Activated CD8-positive, alpha-beta memory T cell treated with anti-CD3 and anti-CD28 coated beads, Interleukin-2, amount 50 U/mL, for 24 hours (primary cell): Measurements from ENCODE around the gene TMBIM1.

Source experiments
- DNase-seq: peaks from one replicate; pipeline ENCODE4 v3.0.0-alpha.2; 2020; ENCODE audit errors: extremely low read depth

TMBIM1 gene

DNA sequence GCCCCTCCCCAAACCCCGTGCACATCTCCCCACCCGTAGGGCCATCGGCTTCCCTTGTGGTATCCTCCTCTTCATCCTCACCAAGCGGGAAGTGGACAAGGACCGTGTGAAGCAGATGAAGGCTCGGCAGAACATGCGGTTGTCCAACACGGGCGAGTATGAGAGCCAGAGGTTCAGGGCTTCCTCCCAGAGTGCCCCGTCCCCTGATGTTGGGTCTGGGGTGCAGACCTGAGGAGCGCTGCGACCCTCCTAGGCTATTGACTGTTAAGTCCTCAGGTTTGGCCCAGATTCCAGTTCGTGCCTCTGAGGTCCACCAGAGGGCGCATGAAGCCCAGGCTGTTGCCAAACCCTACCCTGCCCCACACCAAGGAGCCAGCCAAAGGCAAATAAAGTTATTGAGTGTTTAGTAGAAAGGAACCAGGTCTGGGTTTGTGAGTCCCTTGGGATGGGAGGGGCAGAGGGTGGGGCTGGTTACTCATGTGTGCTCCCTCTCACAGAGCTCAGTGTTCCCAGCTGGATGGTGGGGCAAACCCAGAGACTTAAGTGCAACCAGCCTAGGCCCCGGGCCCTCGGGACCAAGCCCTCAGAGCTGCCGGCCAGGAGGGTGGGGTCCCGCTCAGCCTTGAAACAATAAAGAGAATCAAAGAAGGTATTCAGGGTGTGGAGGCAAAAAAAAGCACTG is 19.6 kb downstream of the TMBIM1 start:
- DNase-seq: peak; percentile 38

DNA sequence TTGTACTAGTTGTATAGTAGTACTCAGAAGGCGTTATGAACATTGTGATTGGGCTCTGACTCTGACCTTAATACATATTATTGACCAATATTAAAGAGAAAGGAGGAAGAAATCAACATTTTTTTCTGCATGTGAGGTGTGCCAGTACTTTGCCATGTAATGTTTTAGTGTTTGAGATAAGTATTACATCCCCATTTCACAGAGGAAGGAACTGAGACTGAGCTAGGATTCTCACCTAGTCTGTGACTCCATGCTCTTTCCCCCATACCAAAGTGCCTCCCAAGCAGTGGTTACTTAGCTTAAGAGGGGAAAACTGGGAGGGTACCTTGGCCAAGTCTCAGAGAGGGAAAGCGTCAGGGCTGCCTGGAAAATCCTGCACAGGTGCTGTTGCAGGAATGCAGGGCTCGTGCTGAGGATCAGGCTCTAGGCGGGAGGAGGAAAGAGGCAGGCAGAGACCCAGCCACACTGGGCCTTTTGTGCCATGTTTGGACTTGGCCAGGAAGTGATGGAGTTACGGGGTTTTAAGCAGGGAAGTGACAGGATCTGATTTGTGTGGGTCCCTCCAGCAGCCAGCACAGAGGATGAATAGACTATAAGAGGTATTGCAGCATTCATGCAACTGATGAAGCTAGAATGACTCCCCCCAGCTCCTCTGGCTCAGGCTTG is 20.3 kb downstream of the TMBIM1 start:
- no peak for DNase-seq

DNA sequence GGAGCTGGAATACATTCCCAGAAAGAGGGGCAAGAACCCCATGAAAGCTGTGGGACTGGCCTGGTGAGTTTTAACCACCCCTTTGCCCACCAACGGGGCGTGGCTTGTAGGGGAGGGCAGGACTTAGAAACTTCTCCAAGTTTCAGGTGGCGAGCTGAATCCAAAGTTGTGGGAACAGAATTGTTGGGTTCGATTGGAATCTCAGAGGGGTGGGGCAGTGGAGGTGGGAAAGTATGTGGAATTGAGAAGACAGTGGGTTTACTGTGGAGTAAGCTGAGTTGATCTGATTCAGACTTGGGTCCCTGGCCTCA is 20.9 kb downstream of the TMBIM1 start:
- DNase-seq: no peak

DNA sequence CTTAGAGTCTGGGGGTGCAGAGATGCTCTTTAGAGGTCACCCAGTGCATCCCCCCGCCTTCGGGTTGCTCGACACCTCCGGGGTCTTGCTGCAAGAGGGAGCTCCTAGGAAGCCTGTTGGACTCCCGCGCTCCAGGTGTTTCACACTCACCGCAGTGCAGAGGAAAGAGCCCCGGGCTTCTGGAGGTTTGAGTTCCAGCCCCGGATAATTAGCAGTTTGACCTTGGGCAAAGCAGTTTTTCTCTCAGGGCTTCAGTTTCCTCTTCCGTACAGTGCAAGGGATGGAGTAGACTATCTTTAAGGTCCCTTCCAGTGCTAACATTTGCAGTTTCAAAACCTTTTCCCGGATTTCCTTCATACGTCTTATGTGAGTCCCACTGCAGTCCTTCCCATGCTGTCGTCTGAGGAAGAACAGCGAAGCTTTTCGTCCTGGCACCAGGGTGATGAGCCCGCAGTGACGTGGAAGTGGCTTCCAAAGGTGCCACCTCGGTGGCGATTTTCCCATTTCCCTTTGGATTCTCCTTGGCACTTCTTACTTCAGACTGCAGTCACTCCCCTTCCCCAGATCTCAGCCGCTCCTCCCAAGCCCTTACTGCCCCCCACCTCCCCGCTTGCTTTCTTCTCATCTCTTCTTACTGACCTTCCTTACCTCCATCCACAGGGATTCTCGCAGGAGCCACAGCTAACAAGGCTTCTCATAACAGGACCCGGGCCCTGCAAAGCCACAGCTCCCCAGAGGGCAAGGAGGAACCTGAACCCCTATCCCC is 21.4 kb downstream of the TMBIM1 start:
- no peak for DNase-seq

DNA sequence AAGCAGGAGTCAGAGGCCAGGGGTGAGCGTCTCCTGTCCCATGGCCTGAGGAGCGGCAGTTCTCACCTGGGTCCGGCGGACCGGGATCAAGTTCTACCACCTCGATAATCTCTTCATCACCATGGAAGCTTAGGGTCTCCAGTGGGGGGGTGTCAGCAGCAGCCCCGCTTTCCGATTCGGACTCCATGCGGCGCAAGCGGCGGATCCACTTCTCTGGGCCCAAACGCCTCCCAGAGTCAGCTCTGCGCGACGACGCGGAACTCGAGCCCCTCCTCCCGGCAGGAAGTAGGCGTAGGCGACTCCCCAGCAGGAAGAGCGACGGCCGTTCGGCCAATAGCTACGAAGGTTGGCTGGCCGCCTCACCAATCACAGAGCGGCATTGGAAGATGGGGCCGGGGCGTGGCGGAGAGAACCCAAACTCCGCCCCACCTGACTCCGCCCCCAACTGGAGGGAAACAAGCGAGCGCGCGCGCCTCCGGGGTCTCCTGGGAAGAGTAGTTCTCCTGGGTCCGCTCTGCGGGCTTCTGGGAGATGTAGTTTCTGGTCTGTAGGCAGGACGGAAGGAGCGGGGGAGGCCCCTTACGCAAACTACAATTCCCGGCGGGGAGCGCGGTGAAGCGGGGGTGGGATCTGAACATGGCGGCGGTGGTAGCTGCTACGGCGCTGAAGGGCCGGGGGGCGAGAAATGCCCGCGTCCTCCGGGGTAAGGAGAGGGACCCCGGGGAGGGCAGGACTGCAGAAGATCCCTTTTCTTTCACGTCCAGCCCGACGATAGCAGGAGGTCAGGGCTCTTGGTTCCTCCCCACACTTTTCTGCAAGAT is 22.2 kb downstream of the TMBIM1 start, which contains the start of the genes AAMP and PNKD:
TSS of gene AAMP (minus strand) at position 238 of the 821 bp plus-strand sequence. CDS start at position 187, 51 bp downstream.
TSS of gene PNKD (plus strand) at position 620 of the 821 bp plus-strand sequence. CDS start at position 637, 17 bp downstream.
- peak; percentile 99 for DNase-seq

DNA sequence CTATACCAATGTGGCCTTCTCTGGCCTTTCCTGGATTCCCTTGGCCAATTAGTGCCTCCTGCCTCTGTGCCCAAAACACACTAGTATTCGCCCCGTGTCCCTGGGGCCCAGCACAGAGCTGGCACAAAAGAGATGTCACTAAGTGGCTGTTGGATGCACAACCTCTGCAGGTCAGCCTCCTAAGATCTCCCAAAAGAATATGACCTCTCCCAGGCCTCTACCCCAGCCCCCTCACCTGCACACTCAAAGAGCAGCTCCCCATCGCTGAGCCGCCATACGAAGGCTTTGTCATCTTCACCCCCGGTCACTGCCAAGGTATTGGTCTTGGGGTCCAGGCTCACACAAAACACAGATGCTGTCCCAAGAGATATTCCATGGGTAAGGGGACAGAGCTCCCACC is 25.0 kb downstream of the TMBIM1 start:
- no peak for DNase-seq

DNA sequence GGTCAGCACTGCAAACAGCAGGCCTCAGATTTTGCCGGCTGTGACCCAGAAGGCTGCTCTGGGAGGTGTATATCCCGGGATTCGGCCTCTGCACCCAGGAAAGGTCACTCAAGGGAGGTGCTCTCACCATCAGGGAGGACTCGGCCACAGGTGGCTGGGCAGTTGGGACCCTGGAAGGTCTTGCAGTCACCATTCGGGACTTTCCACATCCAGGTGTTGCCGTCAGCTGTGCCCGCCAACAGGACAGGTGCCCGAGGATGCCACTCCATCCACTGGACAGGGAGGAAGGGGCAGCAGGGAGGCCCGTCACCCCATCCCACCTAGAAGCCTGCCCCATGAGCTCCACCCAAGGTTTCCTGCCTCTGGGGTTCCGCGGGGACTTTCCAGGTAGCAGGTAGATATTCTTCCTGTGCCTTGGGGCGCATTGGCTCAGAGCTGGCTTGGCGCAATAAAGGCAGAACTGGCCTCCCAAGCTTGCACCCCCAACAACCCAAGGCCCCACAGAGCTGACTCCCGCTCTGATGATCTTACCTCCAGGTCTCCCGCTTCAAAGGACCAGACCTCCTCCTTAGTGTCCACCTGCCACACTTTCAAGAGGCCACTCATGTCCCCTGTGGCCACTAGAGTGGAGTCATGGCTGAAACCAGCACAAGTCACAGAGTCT is 25.9 kb downstream of the TMBIM1 start:
- no peak for DNase-seq

DNA sequence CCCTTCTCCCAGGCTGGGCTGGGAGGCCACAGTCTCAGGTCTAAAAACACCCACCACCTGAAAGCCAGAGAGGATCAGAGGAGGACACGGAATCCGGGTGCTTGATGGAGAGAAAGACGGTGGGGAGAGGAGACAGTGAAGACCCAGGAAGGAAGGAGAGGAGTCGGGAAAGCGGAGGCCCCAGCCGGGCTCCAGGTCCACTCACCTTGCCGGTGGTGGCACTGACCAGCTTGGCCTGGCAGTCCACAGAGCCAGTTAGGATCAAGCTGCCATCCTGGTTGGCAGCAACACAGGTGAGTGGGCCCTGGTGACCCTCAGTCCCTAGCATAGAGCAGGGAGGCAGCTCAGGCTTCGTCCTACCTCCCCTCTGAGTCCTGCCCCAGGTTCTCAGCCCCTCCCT is 26.7 kb downstream of the TMBIM1 start:
- no peak for DNase-seq

DNA sequence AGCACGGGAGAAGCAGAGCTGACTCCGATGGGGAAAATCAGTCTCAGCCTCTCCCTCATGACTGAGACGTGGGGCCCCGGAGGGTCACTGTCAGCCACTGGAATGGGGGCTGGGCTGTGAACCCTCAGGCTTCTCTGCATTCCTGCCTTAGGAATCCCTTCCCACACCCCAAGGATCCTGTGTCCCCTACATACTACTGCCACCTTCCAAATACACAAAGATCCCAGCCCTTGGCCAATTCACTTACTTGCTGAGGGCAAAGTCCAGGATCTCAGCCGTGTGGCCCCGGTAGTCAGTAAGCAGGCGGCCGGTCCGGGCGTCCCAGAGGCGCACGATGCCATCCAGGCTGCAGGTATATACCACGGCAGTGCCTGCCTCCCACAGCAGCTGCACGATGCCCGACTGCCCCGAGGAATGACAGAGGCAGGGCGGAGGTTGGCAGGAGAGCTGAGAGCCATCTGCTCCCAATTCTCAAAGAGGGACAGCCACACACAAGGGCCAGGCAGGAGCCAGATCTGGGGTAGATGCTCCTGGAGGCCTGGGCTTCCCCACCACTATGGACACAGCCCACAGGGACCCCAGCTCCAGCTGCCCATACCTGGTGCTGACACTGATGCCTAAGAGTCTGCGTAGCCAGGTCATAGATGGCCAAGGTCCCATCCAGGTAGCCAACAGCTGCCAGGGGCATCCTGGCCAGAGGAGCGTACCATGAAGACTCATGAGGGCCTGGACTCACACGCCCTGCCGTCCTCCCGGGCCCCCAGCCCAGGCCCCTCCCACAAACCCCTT is 27.3 kb downstream of the TMBIM1 start:
- DNase-seq: no peak

DNA sequence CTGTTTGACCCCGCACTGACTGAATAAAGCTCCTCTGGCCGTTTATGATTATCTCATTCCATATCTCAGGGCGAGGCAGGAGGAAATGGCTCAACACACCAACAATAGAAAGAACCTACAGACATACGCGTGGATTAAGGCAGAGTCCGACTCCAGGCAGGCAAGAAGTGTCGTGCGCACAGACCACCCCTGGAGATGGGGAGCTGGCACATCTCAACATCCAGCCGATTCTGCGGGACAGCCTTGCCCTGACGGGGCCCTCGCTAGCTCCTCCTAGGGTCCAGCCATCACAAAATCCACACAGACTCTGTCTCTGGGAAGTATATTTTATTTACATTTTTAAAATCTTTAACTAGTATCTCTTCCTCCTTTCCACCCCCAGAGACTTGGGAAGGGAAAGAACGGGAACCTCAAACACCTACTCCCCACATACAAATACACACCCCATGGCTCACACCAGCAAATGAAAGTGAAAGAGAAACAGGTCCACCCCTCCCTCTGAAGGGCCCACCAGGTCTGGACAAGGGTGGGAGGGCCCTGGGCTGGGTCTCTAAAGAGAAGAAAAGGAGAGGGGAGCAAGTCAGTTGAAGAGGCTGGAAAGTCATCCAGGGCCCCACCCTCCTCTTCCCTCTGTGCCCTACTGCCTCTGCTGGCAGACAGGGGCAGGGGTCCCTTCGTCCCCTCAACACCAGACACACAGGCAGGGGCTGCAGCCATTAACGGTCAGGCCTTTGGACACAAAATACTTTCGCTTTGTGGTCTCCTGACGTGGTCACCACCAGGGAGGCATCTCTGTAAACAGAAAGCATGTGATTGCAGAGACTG is 28.3 kb downstream of the TMBIM1 start:
- DNase-seq: no peak

DNA sequence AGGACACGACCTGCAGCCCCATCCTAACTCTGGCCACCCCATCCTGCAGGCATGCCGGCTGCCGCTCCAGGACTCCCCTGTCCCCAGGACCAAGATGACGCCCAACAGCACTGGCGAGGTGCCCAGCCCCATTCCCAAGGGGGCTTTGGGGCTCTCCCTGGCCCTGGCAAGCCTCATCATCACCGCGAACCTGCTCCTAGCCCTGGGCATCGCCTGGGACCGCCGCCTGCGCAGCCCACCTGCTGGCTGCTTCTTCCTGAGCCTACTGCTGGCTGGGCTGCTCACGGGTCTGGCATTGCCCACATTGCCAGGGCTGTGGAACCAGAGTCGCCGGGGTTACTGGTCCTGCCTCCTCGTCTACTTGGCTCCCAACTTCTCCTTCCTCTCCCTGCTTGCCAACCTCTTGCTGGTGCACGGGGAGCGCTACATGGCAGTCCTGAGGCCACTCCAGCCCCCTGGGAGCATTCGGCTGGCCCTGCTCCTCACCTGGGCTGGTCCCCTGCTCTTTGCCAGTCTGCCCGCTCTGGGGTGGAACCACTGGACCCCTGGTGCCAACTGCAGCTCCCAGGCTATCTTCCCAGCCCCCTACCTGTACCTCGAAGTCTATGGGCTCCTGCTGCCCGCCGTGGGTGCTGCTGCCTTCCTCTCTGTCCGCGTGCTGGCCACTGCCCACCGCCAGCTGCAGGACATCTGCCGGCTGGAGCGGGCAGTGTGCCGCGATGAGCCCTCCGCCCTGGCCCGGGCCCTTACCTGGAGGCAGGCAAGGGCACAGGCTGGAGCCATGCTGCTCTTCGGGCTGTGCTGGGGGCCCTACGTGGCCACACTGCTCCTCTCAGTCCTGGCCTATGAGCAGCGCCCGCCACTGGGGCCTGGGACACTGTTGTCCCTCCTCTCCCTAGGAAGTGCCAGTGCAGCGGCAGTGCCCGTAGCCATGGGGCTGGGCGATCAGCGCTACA is 29.4 kb downstream of the TMBIM1 start:
- no peak for DNase-seq

DNA sequence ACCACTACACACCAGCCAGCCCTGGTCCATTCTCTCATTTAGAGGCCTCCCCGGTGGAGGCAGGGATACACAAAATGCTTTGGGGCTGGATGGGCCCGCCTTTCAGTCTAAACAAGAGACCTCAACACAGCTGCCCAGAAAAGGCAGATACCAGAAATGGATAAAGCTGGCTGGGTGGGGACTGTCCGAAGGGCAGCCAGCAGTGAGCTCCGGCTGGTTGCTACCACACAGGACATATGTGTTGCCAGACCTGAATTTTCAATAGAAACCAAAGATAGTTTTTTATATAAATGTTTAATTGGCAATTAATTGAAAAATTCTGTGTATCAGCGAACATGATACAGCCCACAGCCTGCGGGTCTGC is 30.1 kb downstream of the TMBIM1 start:
- no peak for DNase-seq

DNA sequence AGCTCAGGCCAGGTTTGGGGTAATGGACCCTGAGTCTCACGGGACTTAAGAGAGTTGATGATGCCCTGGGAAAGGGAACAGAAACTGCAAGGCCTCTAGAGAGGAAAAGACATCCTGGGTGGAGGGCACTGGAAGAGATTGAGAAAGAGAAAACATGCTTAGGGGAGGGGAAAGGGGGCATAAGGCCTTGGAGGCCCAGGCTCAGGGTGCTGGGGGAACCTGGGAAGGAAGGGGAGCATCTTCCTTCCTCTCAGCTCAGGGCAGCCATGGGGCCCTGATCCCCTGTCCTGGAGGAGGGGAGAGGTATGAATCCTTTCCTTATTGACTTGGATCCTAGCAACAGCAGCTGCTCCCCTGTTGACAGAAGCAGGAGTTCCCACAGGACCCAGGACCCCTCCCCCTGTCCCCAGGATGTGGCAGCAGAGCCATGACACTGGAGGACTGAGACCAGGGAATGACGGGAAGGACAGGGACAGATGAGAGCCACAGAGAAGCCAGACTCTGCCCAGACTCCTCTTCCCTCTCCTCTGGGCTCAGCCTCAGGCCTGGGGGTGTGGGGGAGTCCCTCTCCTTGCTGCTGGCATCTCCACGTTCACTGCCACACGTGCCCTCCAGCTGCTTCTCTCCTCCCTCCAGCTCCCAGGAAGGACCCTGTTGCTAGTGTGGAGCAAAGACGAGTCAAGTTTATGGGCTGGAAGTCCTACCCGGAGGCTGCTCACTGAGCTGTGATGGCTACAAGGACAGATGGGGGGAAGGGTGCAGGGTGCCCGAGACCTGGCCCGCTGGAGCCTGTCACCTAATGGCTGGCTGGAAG is 30.7 kb downstream of the TMBIM1 start:
- DNase-seq: no peak

DNA sequence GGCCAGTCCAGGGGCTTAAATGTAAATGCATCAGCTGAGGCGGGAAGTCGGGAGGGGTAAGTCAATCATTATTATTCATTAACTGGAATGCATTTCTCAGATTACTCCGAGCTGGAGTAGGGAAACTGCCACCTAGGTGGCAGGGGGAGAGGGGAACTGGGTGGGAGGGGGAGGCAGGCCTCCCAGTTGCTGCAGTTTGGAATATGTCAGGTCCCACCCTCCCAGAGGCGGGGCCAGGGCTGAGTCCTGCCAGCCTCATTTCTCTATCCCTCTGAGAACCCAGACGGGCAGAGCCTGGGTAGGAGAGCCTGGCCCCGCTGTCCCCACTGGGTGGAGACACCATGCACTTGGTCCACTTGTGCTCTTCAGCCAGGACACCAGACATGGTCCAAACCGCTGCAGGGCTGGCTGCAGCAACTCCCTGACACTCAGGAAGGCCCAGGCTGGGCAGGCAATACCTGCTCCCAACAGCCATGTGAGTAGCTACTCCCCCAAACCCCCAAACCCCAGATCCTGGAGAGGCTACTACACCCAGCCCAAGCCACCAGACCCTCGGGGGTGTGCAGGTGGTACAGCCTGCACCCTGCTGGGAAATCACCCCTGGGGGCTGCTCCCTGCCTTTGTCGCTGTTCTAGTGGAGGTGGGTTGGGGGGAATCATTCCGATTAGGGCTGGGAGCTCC is 31.4 kb downstream of the TMBIM1 start, which contains the start of gene GPBAR1:
TSS of gene GPBAR1 (plus strand) at position 274 of the 681 bp plus-strand sequence. CDS start 1,710 bp downstream, outside the sequence.
- no peak for DNase-seq

DNA sequence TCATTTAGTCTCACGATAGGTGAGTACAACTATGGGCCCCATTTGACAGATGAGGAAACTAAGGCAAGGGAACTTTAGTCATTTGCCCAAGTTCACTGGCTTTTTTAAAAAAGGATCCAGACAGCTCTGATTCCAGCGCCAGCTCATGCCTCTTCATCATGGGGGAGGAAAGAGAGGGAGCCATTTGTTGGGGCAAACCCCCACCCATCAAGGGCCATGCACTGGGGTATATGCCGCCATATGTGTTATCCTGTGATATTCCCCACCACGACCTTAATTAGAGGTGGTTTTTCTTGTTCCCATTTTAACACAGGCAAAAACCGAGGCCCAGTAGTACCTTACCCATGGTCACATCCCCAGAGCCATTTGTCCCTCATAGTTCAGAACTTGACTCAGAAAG is 32.1 kb downstream of the TMBIM1 start:
- DNase-seq: no peak

DNA sequence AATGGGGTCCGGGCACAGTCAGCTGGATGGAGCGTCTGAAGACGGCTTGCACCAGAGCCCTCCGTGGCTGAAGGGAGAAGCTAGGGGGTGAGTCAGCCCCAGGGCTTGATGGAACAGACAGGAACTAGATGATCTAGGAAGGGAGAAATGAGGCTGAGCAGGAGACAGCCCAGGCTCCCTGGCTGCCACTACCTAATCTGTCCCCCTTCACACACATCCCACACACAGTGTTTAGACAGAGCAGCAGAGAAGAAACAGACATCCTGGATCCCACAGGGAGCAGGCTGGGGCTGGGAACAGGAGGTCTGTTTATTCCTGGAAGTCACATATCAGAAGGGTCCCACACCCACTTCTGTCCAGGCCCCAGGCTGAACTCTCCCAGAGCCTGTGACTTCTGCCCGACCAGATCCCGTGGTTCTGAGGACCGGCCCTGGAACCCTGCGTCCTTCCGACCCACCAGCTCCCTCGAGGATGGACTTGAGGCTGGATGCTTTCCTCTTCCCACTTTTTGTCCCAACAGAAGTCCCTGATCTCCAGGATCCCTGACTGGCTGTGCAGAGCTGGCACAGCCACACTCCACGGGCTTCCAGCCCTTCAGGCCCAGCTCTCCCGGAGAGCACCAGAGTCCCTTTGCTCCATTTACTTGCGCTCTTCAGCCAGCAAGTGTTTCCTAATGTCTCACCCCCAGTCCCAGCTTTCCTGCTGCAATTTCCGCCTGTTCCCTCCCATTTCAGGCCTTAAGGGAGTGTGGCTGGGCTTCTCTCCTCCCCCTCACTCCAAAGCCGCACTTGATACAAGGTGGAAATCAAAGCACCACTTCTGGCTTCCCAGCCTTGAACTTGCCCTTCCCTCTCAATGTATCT is 33.0 kb downstream of the TMBIM1 start:
- DNase-seq: no peak
